HepG2 (cell line): ENCODE results near the gene PLEKHA8. TPM values are rescaled to one million over a fixed set of nuclear protein-coding genes. Genes with fewer than 3 reads are reported as not detected.

Source experiments
- ATAC-seq: fragments of 200-7000 bp; cut with Tn5 transposase; 3 replicates; pipeline ENCODE4 v1.9.1; 2020; ENCODE audit warnings: mild to moderate bottlenecking, moderate library complexity
- BruUV-seq: library from RNA; stranded (reverse); fragments of 400-500 nt; replicated peaks from 2 replicates; lab custom pipeline; 2021; lab: Mats Ljungman, UMichigan
- CTCF ChIA-PET: fragments of 300-600 bp; formaldehyde crosslinking; extraction: SDS; loops from one replicate; lab custom pipeline; 2021; ENCODE audit warnings: low total read pairs, inconsistent platforms, low intra/inter-chr PET ratio; lab: Yijun Ruan, JAX
- POLR2A ChIA-PET: fragments of 350-600 bp; sonication (Branson Sonifier 250); formaldehyde crosslinking; loops from one replicate; lab custom pipeline; 2020; ENCODE audit warnings: antibody characterized with exemption, inconsistent platforms; lab: Yijun Ruan, JAX
- DNase-seq: peaks from one replicate; pipeline ENCODE4 v3.0.0-alpha.2; 2015; ENCODE audit warnings: low spot score
- FAIRE-seq: peaks from 3 replicates; lab custom pipeline; 2011; peaks lifted over from hg19 to GRCh38; lab: Jason Lieb, UNC
- H2AFZ ChIP-seq: one replicate; pipeline ENCODE4 v1.6.1; 2011; ENCODE audit warnings: low read length, inconsistent platforms
- H3K27ac ChIP-seq: fragments of 300-600 bp; 3 replicates; pipeline ENCODE4 v1.8.0; 2011; ENCODE audit warnings: mixed run types, mild to moderate bottlenecking, mixed read lengths, low read length, inconsistent platforms; ENCODE audit not compliant: insufficient read depth; ENCODE audit errors: extremely low read length
- H3K27me3 ChIP-seq, 2 experiments: fragments of 200-600 bp in 1 of 2; 2 replicates in 1 of 2; 3 replicates in 1 of 2; pipeline versions ENCODE4 v1.6.0 to v1.8.0; 2011; ENCODE audit warnings: low read length in 2 of 2, mild to moderate bottlenecking in 2 of 2, moderate library complexity in 2 of 2, inconsistent platforms in 1 of 2; ENCODE audit not compliant: insufficient read depth in 2 of 2, control insufficient read depth in 1 of 2
- H3K36me3 ChIP-seq, 2 experiments: fragments of 200-600 bp in 1 of 2; replicated peaks in 1 of 2; 2 replicates in 1 of 2; 3 replicates in 1 of 2; pipeline versions ENCODE4 v1.5.1 to v1.8.0; 2011; ENCODE audit warnings: low read length in 2 of 2, inconsistent platforms in 1 of 2; ENCODE audit not compliant: insufficient read depth in 2 of 2, control insufficient read depth in 1 of 2
- H3K4me1 ChIP-seq: 2 replicates; pipeline ENCODE4 v1.5.1; 2012; ENCODE audit warnings: low read length, inconsistent platforms; ENCODE audit not compliant: insufficient read depth
- H3K4me2 ChIP-seq: 2 replicates; pipeline ENCODE4 v1.6.0; 2011; ENCODE audit warnings: low read depth, low read length, inconsistent platforms
- H3K4me3 ChIP-seq, 3 experiments: fragments of 200-600 bp in 1 of 3; sonication (generic), shearing (Covaris generic) in 1 of 3; replicated peaks in 1 of 3; 2 replicates each; pipeline ENCODE4 v1.5.1; 2011 to 2016; ENCODE audit warnings: low read length in 3 of 3, inconsistent platforms in 2 of 3, low read depth in 2 of 3, mild to moderate bottlenecking in 2 of 3, control low read depth in 1 of 3, mixed read lengths in 1 of 3; ENCODE audit not compliant: insufficient read depth in 1 of 3
- H3K79me2 ChIP-seq: one replicate; pipeline ENCODE4 v1.6.1; 2011; ENCODE audit warnings: low read length, inconsistent platforms; ENCODE audit not compliant: insufficient read depth
- H3K9ac ChIP-seq: 2 replicates; pipeline ENCODE4 v1.6.0; 2011; ENCODE audit warnings: mild to moderate bottlenecking, low read depth, low read length, inconsistent platforms; ENCODE audit not compliant: insufficient read depth
- H3K9me3 ChIP-seq: 2 replicates; pipeline ENCODE4 v1.5.1; 2012; ENCODE audit warnings: mild to moderate bottlenecking, low read length
- H4K20me1 ChIP-seq: 2 replicates; pipeline ENCODE4 v1.6.0; 2011; ENCODE audit warnings: inconsistent platforms, mild to moderate bottlenecking, low read length, moderate library complexity; ENCODE audit not compliant: insufficient read depth
- DPF2 ChIP-seq: sonication (generic); formaldehyde crosslinking; IDR thresholded peaks from 2 replicates; pipeline ENCODE4 v1.4.0; 2020; ENCODE audit warnings: mild to moderate bottlenecking, low read depth, missing genetic modification reagents, borderline replicate concordance
- FOXA1 ChIP-seq, 2 experiments: fragments of 450-650 bp in 1 of 2; sonication (generic) in 1 of 2; formaldehyde crosslinking in 1 of 2; IDR thresholded peaks; 2 replicates each; pipeline versions ENCODE4 v1.4.0 to v1.6.1; 2016 to 2020; ENCODE audit warnings: missing genetic modification reagents in 1 of 2
- HMG20A ChIP-seq: IDR thresholded peaks from 2 replicates; pipeline ENCODE4 v1.6.1; 2016; ENCODE audit warnings: borderline replicate concordance
- KLF6 ChIP-seq: IDR thresholded peaks from 2 replicates; pipeline ENCODE4 v1.8.0; 2016; ENCODE audit warnings: missing biosample characterization, missing genetic modification reagents
- MAFF ChIP-seq: IDR thresholded peaks from 2 replicates; pipeline ENCODE4 v1.6.1; 2011; ENCODE audit warnings: low read depth, low read length, improper control_type of control experiment
- MAFK ChIP-seq, 2 experiments: IDR thresholded peaks in 1 of 2; conservative IDR thresholded peaks in 1 of 2; 2 replicates each; pipeline ENCODE4 v1.6.1; 2011; ENCODE audit warnings: improper control_type of control experiment in 2 of 2, low read length in 2 of 2
- MXD1 ChIP-seq: sonication (generic); formaldehyde crosslinking; IDR thresholded peaks from 2 replicates; pipeline ENCODE4 v1.4.0; 2020; ENCODE audit warnings: mild to moderate bottlenecking, missing genetic modification reagents
- NPAS2 ChIP-seq: sonication (generic); formaldehyde crosslinking; IDR thresholded peaks from 2 replicates; pipeline ENCODE4 v1.8.0; 2022; ENCODE audit warnings: mild to moderate bottlenecking, missing genetic modification reagents, borderline replicate concordance
- PCBP1 ChIP-seq: fragments of 200-400 bp; formaldehyde crosslinking; IDR thresholded peaks from 2 replicates; pipeline ENCODE4 v1.6.1; 2017; ENCODE audit warnings: mild to moderate bottlenecking, low read depth, low read length, borderline replicate concordance
- TFDP2 ChIP-seq: sonication (generic); formaldehyde crosslinking; IDR thresholded peaks from 2 replicates; pipeline ENCODE4 v1.4.0; 2020; ENCODE audit warnings: missing genetic modification reagents
- TSC22D2 ChIP-seq: sonication (generic); formaldehyde crosslinking; IDR thresholded peaks from 2 replicates; pipeline ENCODE4 v1.5.1; 2020; ENCODE audit warnings: missing genetic modification reagents, mild to moderate bottlenecking, borderline replicate concordance
- ZFYVE20 ChIP-seq: sonication (generic); formaldehyde crosslinking; IDR thresholded peaks from 2 replicates; pipeline ENCODE4 v1.8.0; 2023; ENCODE audit warnings: low read depth, mild to moderate bottlenecking, moderate library complexity, missing genetic modification reagents, borderline replicate concordance
- ZNF329 ChIP-seq: sonication (generic); formaldehyde crosslinking; IDR thresholded peaks from 2 replicates; pipeline ENCODE4 v1.9.0; 2021; ENCODE audit warnings: low read depth, mild to moderate bottlenecking, missing genetic modification reagents
- WGBS: methylation state at CpG from one replicate; pipeline ENCODE4 v1.1.6; 2017; ENCODE audit warnings: low lambda C conversion rate; 5-methylcytosine and 5-hydroxymethylcytosine counted together
- in situ Hi-C: cut with HindIII; loops from 2 replicates; pipeline ENCODE4 v1.10.0; 2017; ENCODE audit warnings: low pct_unique_long_range_greater_than_20kb; ENCODE audit not compliant: extremely low pct_ligation_motif_present
- intact Hi-C: fragments of 100-400 bp; cut with micrococcal nuclease; formaldehyde crosslinking; loops from one replicate; pipeline ENCODE4 v1.10.0; 2022; ENCODE audit not compliant: unreplicated experiment
- polyA plus RNA-seq, 8 experiments: library from polyadenylated mRNA; depleted of rRNA in 3 of 8; stranded (reverse) in 7 of 8; unstranded in 1 of 8; fragments of >200 nt; fragmentation: Illumina TruSeq in 4 of 8; extraction: Trizol in 4 of 8; gene quantifications; 2 replicates each; pipeline versions ENCODE4 v1.2.1 to v1.2.3, GENCODE V29; 2011 to 2016; ENCODE audit warnings: low read depth in 4 of 8, missing spikeins in 1 of 8, mixed read lengths in 1 of 8; ENCODE audit not compliant: insufficient read depth in 1 of 8
- total RNA-seq, 5 experiments: library from RNA; depleted of rRNA; stranded (reverse); fragments of >200 nt; fragmentation: Illumina TruSeq; extraction: Trizol; gene quantifications; 2 replicates each; pipeline ENCODE4 v1.2.3, GENCODE V29; 2016; ENCODE audit warnings: low read depth in 1 of 5

PLEKHA8 gene
- total and polyA plus RNA-seq, 2 of the 13 experiments (the other 11 are each of a cell fraction or from before 2014, with no cell fraction given) = 12.5 to 26.4 TPM

DNA sequence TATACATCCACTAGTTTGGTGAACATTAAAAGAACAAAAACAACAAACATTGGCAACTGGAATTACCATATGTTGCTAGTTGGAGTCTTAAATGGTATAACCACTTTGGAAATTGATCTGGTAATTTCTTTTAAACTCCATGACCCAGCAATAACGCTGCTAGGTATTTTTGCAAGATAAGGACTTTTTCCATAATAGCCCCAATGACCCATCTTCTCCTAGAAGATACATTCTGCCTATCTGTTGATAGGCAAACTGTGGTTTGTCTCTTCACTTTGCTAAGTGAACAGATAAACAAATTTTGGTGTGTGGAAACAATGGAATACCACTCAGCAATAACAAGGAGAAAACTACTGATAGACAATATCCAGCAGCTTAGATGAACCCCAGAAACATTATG, 75.9 kb downstream of the PLEKHA8 start:
- intact Hi-C loops = no loop called here
- no peak overlapping the region for H3K9ac ChIP-seq
- in situ Hi-C loops = no loop called here
- no peak overlapping the region for H3K4me3 ChIP-seq
- TF ChIP-seq NPAS2 = no peak
- peak; percentile 64; the same call in 1 of the 2 replicates for TF ChIP-seq MAFF
- TF ChIP-seq MAFK (conservative IDR thresholded peaks at IDR 0.05 in 1 of 2, IDR thresholded peaks at IDR 0.05 in 1 of 2; ENCODE audit: low read length in 2 of 2) = peak; percentile 55 to 79; a peak in 3 of 4 replicates
- H3K4me1 ChIP-seq = no peaks in the 10 kb centered on the region
- WGBS = 75% methylated on average over 1 of the region's 1 CpG
- FAIRE-seq (no peak), DNase-seq (no peak), ATAC-seq (no peak)
- no TSS peak for BruUV-seq
- H3K27ac ChIP-seq = no peak overlapping the region
- CTCF ChIA-PET = no interaction called here
- H3K27me3 ChIP-seq = no peaks in the 10 kb centered on the region
- POLR2A ChIA-PET = no interaction called here
- H3K79me2 ChIP-seq = no peaks in the 10 kb centered on the region
- H3K36me3 ChIP-seq = no peaks in the 10 kb centered on the region; a peak in 1 of 5 replicates
- H3K4me2 ChIP-seq = no peak overlapping the region
- no peaks in the 10 kb centered on the region for H4K20me1 ChIP-seq
- H3K9me3 ChIP-seq = no peaks in the 10 kb centered on the region
- H2AFZ ChIP-seq = no peak overlapping the region

GRCh38 chr7:30112103-30112713, 84.0 kb downstream of the PLEKHA8 start:
- no peak overlapping the region for H3K4me3 ChIP-seq
- 95% methylated on average over 5 of the region's 5 CpGs for WGBS
- H3K9ac ChIP-seq = no peak overlapping the region
- ChIA-PET CTCF (no interaction called here), POLR2A (no interaction called here)
- TF ChIP-seq MAFK (conservative IDR thresholded peaks at IDR 0.05 in 1 of 2, IDR thresholded peaks at IDR 0.05 in 1 of 2; ENCODE audit: low read length in 2 of 2) = peak; percentile 96 to 99
- TF ChIP-seq KLF6 (CRISPR knock-in tag) = no peak
- TF ChIP-seq ZNF329 (CRISPR knock-in tag) = no peak
- TF ChIP-seq TFDP2 (CRISPR knock-in tag) = no peak
- no peak for TF ChIP-seq ZFYVE20
- TF ChIP-seq MXD1 (CRISPR knock-in tag) = no peak
- TF ChIP-seq HMG20A (CRISPR knock-in tag) = no peak
- TF ChIP-seq DPF2 = no peak
- peak; percentile 98 for TF ChIP-seq MAFF
- no peak for TF ChIP-seq PCBP1
- no peak for TF ChIP-seq FOXA1 (IDR thresholded peaks at IDR 0.05)
- no peak for TF ChIP-seq FOXA1 (CRISPR knock-in tag; IDR thresholded peaks at IDR 0.05)
- no peak for TF ChIP-seq TSC22D2 (CRISPR knock-in tag)
- H3K4me2 ChIP-seq = no peak overlapping the region
- no peak overlapping the region for H3K27ac ChIP-seq
- no peaks in the 10 kb centered on the region for H3K36me3 ChIP-seq
- FAIRE-seq = no peak
- H3K27me3 ChIP-seq = no peaks in the 10 kb centered on the region
- H3K9me3 ChIP-seq = peaks cover 9% of the 10 kb centered on the region
- no peaks in the 10 kb centered on the region for H3K4me1 ChIP-seq
- no peaks in the 10 kb centered on the region for H4K20me1 ChIP-seq
- ATAC-seq = no peak
- intact Hi-C loops (no loop called here), in situ Hi-C loops (no loop called here)
- H3K79me2 ChIP-seq = no peaks in the 10 kb centered on the region
- no TSS peak for BruUV-seq
- DNase-seq = no peak
- H2AFZ ChIP-seq = no peak overlapping the region
